Right atrium auricular region (tissue), 2 donors: Measurements from ENCODE around the gene CFAP126. TPM values are rescaled to one million over a fixed set of nuclear protein-coding genes. Genes with fewer than 3 reads are reported as not detected.

Experiments used
- DNase-seq: peaks from one replicate; pipeline ENCODE4 v3.0.0-alpha.2; 2019; ENCODE audit warnings: low spot score
- H3K27ac ChIP-seq, 2 donors: fragments of 200-600 bp; sonication (generic); 1 replicate in 1 of 2; 2 replicates in 1 of 2; pipeline ENCODE4 v1.5.1; 2016 to 2019
- H3K27me3 ChIP-seq, 2 donors: fragments of 200-600 bp; sonication (generic); one replicate each; pipeline versions ENCODE4 v1.5.1 to v1.6.0; 2017 to 2019
- H3K36me3 ChIP-seq: fragments of 200-600 bp; sonication (generic); one replicate; pipeline ENCODE4 v1.5.1; 2016
- H3K4me1 ChIP-seq, 2 donors: fragments of 200-600 bp; sonication (generic); one replicate each; pipeline versions ENCODE4 v1.5.1 to v1.6.0; 2017 to 2019
- H3K4me3 ChIP-seq, 2 donors: fragments of 200-600 bp; sonication (generic); 1 replicate in 1 of 2; 2 replicates in 1 of 2; pipeline ENCODE4 v1.5.1; 2017 to 2019; ENCODE audit warnings: mild to moderate bottlenecking in 1 of 2, moderate library complexity in 1 of 2
- H3K9me3 ChIP-seq, 2 donors: fragments of 200-600 bp; sonication (generic); one replicate each; pipeline ENCODE4 v1.5.1; 2019
- total RNA-seq, 2 donors: library from RNA; depleted of rRNA; stranded (reverse); fragments of >200 nt; gene quantifications; one replicate each; pipeline ENCODE4 v1.1.0, GENCODE V29; 2016
- TF ChIP-seq, protein P1 (sequence below), 2 donors: fragments of 200-600 bp; sonication (generic); IDR thresholded peaks; one replicate each; pipeline ENCODE4 v1.5.1; 2019; ENCODE audit warnings: antibody characterized with exemption in 2 of 2

The CFAP126 gene
- total RNA-seq, 2 donors from 2014 or later = not detected

GRCh38 chr1:161382214-161383019 is 14.7 kb upstream of the CFAP126 start:
- Histone ChIP-seq H3K4me1 (peaks cover 0 to 14% of the 10 kb centered on the region in 2 donors), H3K27me3 (no peaks in the 10 kb centered on the region), H3K4me3 (no peak overlapping the region), H3K36me3 (no peaks in the 10 kb centered on the region), H3K9me3 (no peaks in the 10 kb centered on the region), H3K27ac (peak overlapping the region; percentile 63 to 83)
- TF ChIP-seq, protein P1, sequence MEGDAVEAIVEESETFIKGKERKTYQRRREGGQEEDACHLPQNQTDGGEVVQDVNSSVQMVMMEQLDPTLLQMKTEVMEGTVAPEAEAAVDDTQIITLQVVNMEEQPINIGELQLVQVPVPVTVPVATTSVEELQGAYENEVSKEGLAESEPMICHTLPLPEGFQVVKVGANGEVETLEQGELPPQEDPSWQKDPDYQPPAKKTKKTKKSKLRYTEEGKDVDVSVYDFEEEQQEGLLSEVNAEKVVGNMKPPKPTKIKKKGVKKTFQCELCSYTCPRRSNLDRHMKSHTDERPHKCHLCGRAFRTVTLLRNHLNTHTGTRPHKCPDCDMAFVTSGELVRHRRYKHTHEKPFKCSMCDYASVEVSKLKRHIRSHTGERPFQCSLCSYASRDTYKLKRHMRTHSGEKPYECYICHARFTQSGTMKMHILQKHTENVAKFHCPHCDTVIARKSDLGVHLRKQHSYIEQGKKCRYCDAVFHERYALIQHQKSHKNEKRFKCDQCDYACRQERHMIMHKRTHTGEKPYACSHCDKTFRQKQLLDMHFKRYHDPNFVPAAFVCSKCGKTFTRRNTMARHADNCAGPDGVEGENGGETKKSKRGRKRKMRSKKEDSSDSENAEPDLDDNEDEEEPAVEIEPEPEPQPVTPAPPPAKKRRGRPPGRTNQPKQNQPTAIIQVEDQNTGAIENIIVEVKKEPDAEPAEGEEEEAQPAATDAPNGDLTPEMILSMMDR (IDR thresholded peaks at IDR 0.05) = peak; percentile 43 to 73
- no peak for DNase-seq

DNA sequence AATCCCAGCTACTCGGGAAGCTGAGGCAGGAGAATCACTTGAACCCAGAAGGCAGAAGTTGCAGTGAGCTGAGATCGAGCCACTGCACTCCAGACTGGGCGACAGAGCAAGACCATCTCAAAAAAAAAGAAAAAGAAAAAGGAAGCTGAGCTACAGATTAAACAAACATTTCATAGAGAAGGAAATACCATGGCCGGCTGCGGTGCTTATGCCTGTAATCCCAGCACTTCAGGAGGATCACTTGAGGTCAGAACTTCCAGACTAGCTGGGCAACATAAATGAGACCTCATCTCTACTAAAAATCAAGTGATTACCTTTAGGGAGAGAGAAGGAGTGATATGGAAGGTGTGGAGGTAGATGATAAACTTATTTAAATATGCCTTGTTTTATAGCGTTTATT is 14.0 kb upstream of the CFAP126 start:
- H3K27ac ChIP-seq = peak overlapping the region in 1 of 2 donors; percentile 83

GRCh38 chr1:161379071-161379470 is 11.4 kb upstream of the CFAP126 start:
- peaks cover 0 to 14% of the 10 kb centered on the region in 2 donors for H3K4me1 ChIP-seq
- TF ChIP-seq, protein P1 (IDR thresholded peaks at IDR 0.05) = no peak
- H3K27me3 ChIP-seq = no peaks in the 10 kb centered on the region
- H3K27ac ChIP-seq = no peak overlapping the region
- no peaks in the 10 kb centered on the region for H3K9me3 ChIP-seq
- no peak overlapping the region for H3K4me3 ChIP-seq
- H3K36me3 ChIP-seq = no peaks in the 10 kb centered on the region
- no peak for DNase-seq

More for the DNA sequence above, 14.0 kb upstream of the CFAP126 start:
- H3K4me1 ChIP-seq = peaks cover 0 to 14% of the 10 kb centered on the region in 2 donors
- no peak for DNase-seq
- TF ChIP-seq, protein P1 (IDR thresholded peaks at IDR 0.05) = no peak
- no peaks in the 10 kb centered on the region for H3K27me3 ChIP-seq
- H3K36me3 ChIP-seq = no peaks in the 10 kb centered on the region
- H3K4me3 ChIP-seq = no peak overlapping the region
- no peaks in the 10 kb centered on the region for H3K9me3 ChIP-seq

DNA sequence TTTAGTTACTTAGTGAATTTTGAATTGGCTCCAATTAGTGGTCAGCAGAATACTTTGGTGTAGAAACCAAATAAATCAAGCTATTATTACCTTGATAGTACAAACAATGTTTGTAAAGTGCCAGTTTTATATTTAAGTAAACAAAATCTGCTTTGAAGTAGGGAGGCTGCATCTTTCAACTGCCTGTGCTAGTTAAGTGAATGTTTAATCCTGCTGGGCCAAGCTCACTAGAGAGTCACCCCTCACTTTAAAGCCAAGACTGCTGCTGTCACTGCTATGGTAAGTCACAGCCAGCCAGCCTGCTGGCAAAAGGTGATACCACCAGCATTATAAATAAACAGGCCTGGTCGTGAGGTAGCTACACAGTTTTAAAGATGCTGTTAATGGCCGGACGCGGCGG is 10.3 kb upstream of the CFAP126 start:
- Histone ChIP-seq H3K4me1 (peaks cover 0 to 13% of the 10 kb centered on the region in 2 donors), H3K27ac (no peak overlapping the region), H3K27me3 (no peaks in the 10 kb centered on the region), H3K4me3 (no peak overlapping the region), H3K9me3 (no peaks in the 10 kb centered on the region), H3K36me3 (no peaks in the 10 kb centered on the region)
- no peak for DNase-seq
- TF ChIP-seq, protein P1 (IDR thresholded peaks at IDR 0.05) = no peak

GRCh38 chr1:161374373-161374772 is 6.7 kb upstream of the CFAP126 start:
- no peak for DNase-seq
- H3K27ac ChIP-seq = no peak overlapping the region
- no peaks in the 10 kb centered on the region for H3K36me3 ChIP-seq
- H3K4me3 ChIP-seq = no peak overlapping the region
- TF ChIP-seq, protein P1 (IDR thresholded peaks at IDR 0.05) = no peak
- no peaks in the 10 kb centered on the region for H3K9me3 ChIP-seq
- H3K4me1 ChIP-seq = no peaks in the 10 kb centered on the region
- no peaks in the 10 kb centered on the region for H3K27me3 ChIP-seq
